ENCODE results near the gene SCAMP5. TPM values are rescaled to one million over a fixed set of nuclear protein-coding genes. Genes with fewer than 3 reads are reported as not detected.

Gene SCAMP5
- total and polyA plus RNA-seq, 2 of the 13 experiments (the other 11 are each of a cell fraction or from before 2014, with no cell fraction given) = 34.3 to 49.0 TPM

- no peak for TF ChIP-seq ZBTB14 (CRISPR knock-in tag; IDR thresholded peaks at IDR 0.05)
- TF ChIP-seq IRF9 (CRISPR knock-in tag; IDR thresholded peaks at IDR 0.05; ENCODE audit: borderline replicate concordance) = no peak
- TF ChIP-seq SMC3 (IDR thresholded peaks at IDR 0.05; ENCODE audit: low read length) = no peak
- TF ChIP-seq ZFP62 (CRISPR knock-in tag; IDR thresholded peaks at IDR 0.05) = no peak
- no peak for TF ChIP-seq CEBPB (IDR thresholded peaks at IDR 0.05; ENCODE audit: borderline replicate concordance, low read depth, low read length)
- no peak for TF ChIP-seq THYN1 (CRISPR knock-in tag; IDR thresholded peaks at IDR 0.05; ENCODE audit: borderline replicate concordance, low read depth)
- TF ChIP-seq PRDM15 (CRISPR knock-in tag; IDR thresholded peaks at IDR 0.05) = no peak
- TF ChIP-seq ZNF382 (CRISPR knock-in tag; IDR thresholded peaks at IDR 0.05; ENCODE audit: borderline replicate concordance) = no peak
- TF ChIP-seq ZNF850 (CRISPR knock-in tag; conservative IDR thresholded peaks at IDR 0.05) = no peak
- TF ChIP-seq SMAD9 (CRISPR knock-in tag; IDR thresholded peaks at IDR 0.05) = no peak
- TF ChIP-seq NONO (IDR thresholded peaks at IDR 0.05) = no peak
- TF ChIP-seq NONO (CRISPR knock-in tag; conservative IDR thresholded peaks at IDR 0.05) = no peak
Observed at GRCh38 chr15:75038231-75038630, 42.9 kb downstream of the SCAMP5 start (continued).

All from HepG2 (cell line).